Measurements from ENCODE around the gene UAP1. TPM values are rescaled to one million over a fixed set of nuclear protein-coding genes. Genes with fewer than 3 reads are reported as not detected.

The UAP1 gene
- total RNA-seq, 1 donor from 2014 or later = 103 TPM

DNA sequence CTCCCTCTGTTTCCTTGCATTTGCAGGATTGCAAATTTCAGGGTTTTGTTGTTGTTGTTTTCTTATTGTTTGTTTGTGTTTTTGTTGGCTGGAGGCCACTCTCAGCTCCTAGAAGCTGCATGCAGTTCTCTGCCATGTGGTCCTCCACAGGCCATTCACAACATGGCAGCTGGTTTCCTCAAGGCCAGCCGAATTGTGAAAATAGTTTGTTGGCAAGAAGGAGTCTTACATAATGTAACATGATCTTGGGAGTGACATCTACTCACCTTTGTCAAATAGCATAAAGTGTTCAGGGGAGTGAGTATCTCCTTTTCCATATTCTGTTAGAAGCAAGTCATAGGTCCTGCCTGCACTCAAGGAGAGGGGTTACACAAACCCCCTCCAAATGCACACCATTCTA lies 10.6 kb upstream of the UAP1 start:
- Histone ChIP-seq H3K9me3 (ENCODE audit: insufficient read depth, low read depth, low read length) (no peaks in the 10 kb centered on the region), H3K4me1 (ENCODE audit: insufficient read depth, low read length) (no peaks in the 10 kb centered on the region), H3K4me2 (ENCODE audit: low read length) (no peak overlapping the region), H2AFZ (ENCODE audit: low read depth, low read length) (no peak overlapping the region), H3K27ac (ENCODE audit: low read depth, low read length) (no peak overlapping the region), H3K27me3 (ENCODE audit: insufficient read depth, low read length) (no peaks in the 10 kb centered on the region), H4K20me1 (ENCODE audit: insufficient read depth, low read length) (no peaks in the 10 kb centered on the region), H3K79me2 (ENCODE audit: insufficient read depth, low read length) (no peaks in the 10 kb centered on the region), H3K36me3 (ENCODE audit: insufficient read depth, low read length) (no peaks in the 10 kb centered on the region), H3K9ac (ENCODE audit: low read length) (no peak overlapping the region), H3K4me3 (ENCODE audit: insufficient read depth, low read depth, low read length) (no peak overlapping the region)
- DNase-seq (ENCODE audit: low read depth) = no peak
- TF ChIP-seq EZH2 (IDR thresholded peaks at IDR 0.05; ENCODE audit: insufficient read depth, low read length) = no peak
- TF ChIP-seq, protein P1, sequence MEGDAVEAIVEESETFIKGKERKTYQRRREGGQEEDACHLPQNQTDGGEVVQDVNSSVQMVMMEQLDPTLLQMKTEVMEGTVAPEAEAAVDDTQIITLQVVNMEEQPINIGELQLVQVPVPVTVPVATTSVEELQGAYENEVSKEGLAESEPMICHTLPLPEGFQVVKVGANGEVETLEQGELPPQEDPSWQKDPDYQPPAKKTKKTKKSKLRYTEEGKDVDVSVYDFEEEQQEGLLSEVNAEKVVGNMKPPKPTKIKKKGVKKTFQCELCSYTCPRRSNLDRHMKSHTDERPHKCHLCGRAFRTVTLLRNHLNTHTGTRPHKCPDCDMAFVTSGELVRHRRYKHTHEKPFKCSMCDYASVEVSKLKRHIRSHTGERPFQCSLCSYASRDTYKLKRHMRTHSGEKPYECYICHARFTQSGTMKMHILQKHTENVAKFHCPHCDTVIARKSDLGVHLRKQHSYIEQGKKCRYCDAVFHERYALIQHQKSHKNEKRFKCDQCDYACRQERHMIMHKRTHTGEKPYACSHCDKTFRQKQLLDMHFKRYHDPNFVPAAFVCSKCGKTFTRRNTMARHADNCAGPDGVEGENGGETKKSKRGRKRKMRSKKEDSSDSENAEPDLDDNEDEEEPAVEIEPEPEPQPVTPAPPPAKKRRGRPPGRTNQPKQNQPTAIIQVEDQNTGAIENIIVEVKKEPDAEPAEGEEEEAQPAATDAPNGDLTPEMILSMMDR (IDR thresholded peaks at IDR 0.05; ENCODE audit: insufficient read depth, low read depth, low read length) = no peak
- Mint-ChIP-seq H3K27me3 (ENCODE audit: low read depth, unreplicated experiment) (no peaks in the 10 kb centered on the region), H3K27ac (ENCODE audit: unreplicated experiment) (no peak overlapping the region), H3K4me1 (ENCODE audit: low read depth, unreplicated experiment) (peaks cover 3% of the 10 kb centered on the region), H3K36me3 (ENCODE audit: low read depth, unreplicated experiment) (no peaks in the 10 kb centered on the region), H3K4me3 (ENCODE audit: unreplicated experiment) (no peak overlapping the region), H3K9me3 (ENCODE audit: unreplicated experiment) (no peaks in the 10 kb centered on the region)
- no peak for FAIRE-seq

DNA sequence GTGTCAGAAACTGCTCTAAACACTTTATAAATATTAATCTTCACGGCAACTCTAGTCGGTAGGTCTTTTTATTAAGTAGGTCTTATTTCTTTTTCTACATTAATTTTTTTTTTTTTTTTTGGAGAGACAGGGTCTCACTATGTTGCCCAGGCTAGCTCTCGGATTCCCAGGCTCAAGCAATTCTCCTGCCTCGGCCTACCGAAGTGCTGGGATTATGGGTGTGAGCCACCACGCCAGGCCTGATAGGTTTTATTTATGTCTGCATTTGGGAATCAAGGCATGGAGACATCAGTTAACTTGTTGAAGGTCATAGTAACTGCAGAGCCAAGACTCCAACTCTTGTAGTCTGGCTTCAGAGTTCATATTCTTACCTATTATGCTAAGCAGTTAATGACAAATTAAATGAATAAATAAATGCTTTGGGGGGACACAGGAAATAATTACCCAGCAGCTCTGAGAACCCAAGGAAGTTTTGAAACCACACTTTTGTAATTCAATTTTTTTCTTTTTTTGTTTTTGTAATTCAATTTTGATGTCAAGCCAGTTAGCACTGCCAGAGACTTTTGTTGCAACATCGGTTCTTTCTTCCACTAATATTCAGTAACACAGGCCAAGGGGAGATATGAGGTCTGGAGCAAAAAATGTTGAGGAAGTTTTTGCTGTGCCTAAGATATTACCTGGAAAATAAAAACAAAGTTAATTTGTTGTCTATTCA lies 9.4 kb upstream of the UAP1 start:
- no peaks in the 10 kb centered on the region for H3K4me1 ChIP-seq (ENCODE audit: insufficient read depth, low read length)
- H3K4me2 ChIP-seq (ENCODE audit: low read length) = no peak overlapping the region
- no peaks in the 10 kb centered on the region for H4K20me1 ChIP-seq (ENCODE audit: insufficient read depth, low read length)
- no peak overlapping the region for H3K27ac ChIP-seq (ENCODE audit: low read depth, low read length)
- DNase-seq (ENCODE audit: low read depth) (no peak), FAIRE-seq (no peak)
- TF ChIP-seq, protein P1 (IDR thresholded peaks at IDR 0.05; ENCODE audit: insufficient read depth, low read depth, low read length) = no peak
- TF ChIP-seq EZH2 (IDR thresholded peaks at IDR 0.05; ENCODE audit: insufficient read depth, low read length) = no peak
- H3K9ac ChIP-seq (ENCODE audit: low read length) = no peak overlapping the region
- no peak overlapping the region for H3K4me3 ChIP-seq (ENCODE audit: insufficient read depth, low read depth, low read length)
- H3K36me3 Mint-ChIP-seq (ENCODE audit: low read depth, unreplicated experiment) = no peaks in the 10 kb centered on the region
- H3K36me3 ChIP-seq (ENCODE audit: insufficient read depth, low read length) = no peaks in the 10 kb centered on the region
- no peaks in the 10 kb centered on the region for H3K27me3 ChIP-seq (ENCODE audit: insufficient read depth, low read length)
- H2AFZ ChIP-seq (ENCODE audit: low read depth, low read length) = no peak overlapping the region
- no peaks in the 10 kb centered on the region for H3K9me3 ChIP-seq (ENCODE audit: insufficient read depth, low read depth, low read length)
- H3K9me3 Mint-ChIP-seq (ENCODE audit: unreplicated experiment) = no peaks in the 10 kb centered on the region
- H3K79me2 ChIP-seq (ENCODE audit: insufficient read depth, low read length) = no peaks in the 10 kb centered on the region
- no peak overlapping the region for H3K4me3 Mint-ChIP-seq (ENCODE audit: unreplicated experiment)
- H3K27ac Mint-ChIP-seq (ENCODE audit: unreplicated experiment) = no peak overlapping the region
- H3K4me1 Mint-ChIP-seq (ENCODE audit: low read depth, unreplicated experiment) = peaks cover 3% of the 10 kb centered on the region
- H3K27me3 Mint-ChIP-seq (ENCODE audit: low read depth, unreplicated experiment) = no peaks in the 10 kb centered on the region

DNA sequence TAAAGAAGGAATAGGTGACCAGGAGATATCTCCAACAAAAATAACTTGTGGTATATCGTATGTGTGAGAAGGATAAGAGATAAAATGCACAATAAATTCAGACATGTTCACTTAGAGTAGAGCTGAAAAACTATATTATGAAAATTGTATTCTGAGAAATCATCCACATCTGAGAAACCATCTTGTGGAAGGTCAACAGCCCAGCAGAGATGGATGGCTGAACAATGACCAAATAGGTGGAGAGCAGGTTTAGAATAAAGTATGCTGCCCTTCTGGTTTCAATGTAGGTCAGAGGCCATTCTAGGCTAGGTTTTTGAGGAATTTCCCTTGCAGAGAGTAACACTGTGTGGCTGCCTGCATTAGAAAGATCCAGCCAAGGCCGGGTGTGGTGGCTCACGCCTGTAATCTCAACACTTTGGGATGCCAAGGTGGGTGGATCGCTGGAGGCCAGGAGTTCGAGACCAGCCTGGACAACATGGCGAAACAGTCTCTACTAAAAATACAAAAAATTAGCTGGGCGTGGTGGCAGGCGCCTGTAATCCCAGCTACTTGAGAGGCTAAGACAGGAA lies 8.8 kb upstream of the UAP1 start:
- Histone ChIP-seq H4K20me1 (ENCODE audit: insufficient read depth, low read length) (no peaks in the 10 kb centered on the region), H3K9me3 (ENCODE audit: insufficient read depth, low read depth, low read length) (no peaks in the 10 kb centered on the region), H3K9ac (ENCODE audit: low read length) (no peak overlapping the region), H3K36me3 (ENCODE audit: insufficient read depth, low read length) (no peaks in the 10 kb centered on the region), H3K79me2 (ENCODE audit: insufficient read depth, low read length) (no peaks in the 10 kb centered on the region), H3K27ac (ENCODE audit: low read depth, low read length) (no peak overlapping the region), H3K27me3 (ENCODE audit: insufficient read depth, low read length) (no peaks in the 10 kb centered on the region), H2AFZ (ENCODE audit: low read depth, low read length) (no peak overlapping the region), H3K4me1 (ENCODE audit: insufficient read depth, low read length) (no peaks in the 10 kb centered on the region), H3K4me2 (ENCODE audit: low read length) (no peak overlapping the region), H3K4me3 (ENCODE audit: insufficient read depth, low read depth, low read length) (no peak overlapping the region)
- FAIRE-seq (no peak), DNase-seq (ENCODE audit: low read depth) (no peak)
- peaks cover 3% of the 10 kb centered on the region for H3K4me1 Mint-ChIP-seq (ENCODE audit: low read depth, unreplicated experiment)
- no peak overlapping the region for H3K27ac Mint-ChIP-seq (ENCODE audit: unreplicated experiment)
- H3K27me3 Mint-ChIP-seq (ENCODE audit: low read depth, unreplicated experiment) = no peaks in the 10 kb centered on the region
- H3K4me3 Mint-ChIP-seq (ENCODE audit: unreplicated experiment) = no peak overlapping the region
- TF ChIP-seq EZH2 (IDR thresholded peaks at IDR 0.05; ENCODE audit: insufficient read depth, low read length) = no peak
- TF ChIP-seq, protein P1 (IDR thresholded peaks at IDR 0.05; ENCODE audit: insufficient read depth, low read depth, low read length) = no peak
- no peaks in the 10 kb centered on the region for H3K9me3 Mint-ChIP-seq (ENCODE audit: unreplicated experiment)
- no peaks in the 10 kb centered on the region for H3K36me3 Mint-ChIP-seq (ENCODE audit: low read depth, unreplicated experiment)

All from astrocyte (in vitro differentiated cells and primary cell).